ENCODE measurements around the gene NEK5. TPM values are rescaled to one million over a fixed set of nuclear protein-coding genes. Genes with fewer than 3 reads are reported as not detected.

NEK5 gene
- total and polyA plus RNA-seq, 2 of the 8 experiments (the other 6 are each of a cell fraction or from before 2014, with no cell fraction given), result 0.12 to 0.35 TPM

DNA sequence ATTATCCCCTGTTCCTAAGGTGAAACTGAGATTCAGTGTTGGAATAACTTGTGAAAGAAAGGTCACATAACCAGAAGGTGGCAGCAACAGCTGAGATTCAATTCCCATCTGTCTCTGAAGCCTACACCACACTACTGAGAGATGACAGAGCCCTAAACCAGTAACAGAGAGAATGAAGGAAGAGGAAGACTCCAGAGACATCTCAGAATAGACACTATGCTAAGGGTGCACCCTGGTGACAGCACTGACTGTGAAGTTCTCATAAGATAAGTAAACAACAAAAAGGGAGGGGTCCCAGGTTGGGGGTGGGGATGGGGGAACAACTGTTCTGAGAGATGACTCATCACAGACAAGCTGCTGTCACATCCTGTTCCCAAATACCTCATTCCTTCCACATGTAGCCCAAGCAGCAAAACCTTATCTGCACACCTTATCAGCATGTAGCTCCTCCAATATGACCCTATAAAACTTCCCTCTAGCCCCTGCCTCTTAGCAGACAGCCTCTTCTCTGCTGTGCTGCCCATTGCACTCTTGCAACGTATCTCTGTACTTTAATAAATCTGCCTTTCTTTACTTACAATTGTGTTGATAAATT is 57.8 kb downstream of the NEK5 start:
- no peaks in the 10 kb centered on the region for H3K23me2 ChIP-seq (ENCODE audit: low read depth, low read length)
- no peaks in the 10 kb centered on the region for H3K79me1 ChIP-seq (ENCODE audit: low read depth, low read length)
- no peak overlapping the region for H4K91ac ChIP-seq (replicated peaks; ENCODE audit: insufficient read length, low read length)
- no peak overlapping the region for H3K4me3 ChIP-seq (ENCODE audit: extremely low read depth in 1 of 4, insufficient read depth in 2 of 4, low read depth in 3 of 4, low read length in 4 of 4)
- no peak overlapping the region for H2AFZ ChIP-seq (ENCODE audit: low read length)
- H3K79me2 ChIP-seq (ENCODE audit: control insufficient read depth in 1 of 2, insufficient read depth in 2 of 2, low read length in 2 of 2), result no peaks in the 10 kb centered on the region
- no peak overlapping the region for H2BK20ac ChIP-seq (ENCODE audit: low read length)
- H3K9ac ChIP-seq (replicated peaks in 1 of 4; ENCODE audit: extremely low read depth in 1 of 4, low read depth in 3 of 4, low read length in 3 of 4), result no peak overlapping the region
- H3K27ac ChIP-seq (ENCODE audit: low read depth, low read length), result no peak overlapping the region
- no peak overlapping the region for H4K8ac ChIP-seq (ENCODE audit: extremely low read depth, insufficient read depth, low read length)
- H2BK15ac ChIP-seq (ENCODE audit: low read length), result no peak overlapping the region
- no peak overlapping the region for H2AK5ac ChIP-seq (ENCODE audit: low read depth, low read length)
- no peak overlapping the region for H2BK5ac ChIP-seq (ENCODE audit: low read depth, low read length)
- no peak for TF ChIP-seq RBBP5 (IDR thresholded peaks at IDR 0.05; ENCODE audit: borderline replicate concordance, low read depth, low read length)
- TF ChIP-seq EZH2 (IDR thresholded peaks at IDR 0.05; ENCODE audit: low read depth, low read length, severe bottlenecking), result no peak
- TF ChIP-seq, protein P1, sequence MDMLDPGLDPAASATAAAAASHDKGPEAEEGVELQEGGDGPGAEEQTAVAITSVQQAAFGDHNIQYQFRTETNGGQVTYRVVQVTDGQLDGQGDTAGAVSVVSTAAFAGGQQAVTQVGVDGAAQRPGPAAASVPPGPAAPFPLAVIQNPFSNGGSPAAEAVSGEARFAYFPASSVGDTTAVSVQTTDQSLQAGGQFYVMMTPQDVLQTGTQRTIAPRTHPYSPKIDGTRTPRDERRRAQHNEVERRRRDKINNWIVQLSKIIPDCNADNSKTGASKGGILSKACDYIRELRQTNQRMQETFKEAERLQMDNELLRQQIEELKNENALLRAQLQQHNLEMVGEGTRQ (IDR thresholded peaks at IDR 0.05; ENCODE audit: low read length), result no peak
- peak; percentile 18 to 23; a peak in 2 of 4 replicates for TF ChIP-seq RAD21 (IDR thresholded peaks at IDR 0.05 in 1 of 2, conservative IDR thresholded peaks at IDR 0.05 in 1 of 2; ENCODE audit: low read depth in 2 of 2, low read length in 2 of 2)
- TF ChIP-seq SUZ12 (IDR thresholded peaks at IDR 0.05; ENCODE audit: low read length), result no peak
- TF ChIP-seq TAF7 (optimal IDR thresholded peaks at IDR 0.05; ENCODE audit: borderline replicate concordance, low read depth, low read length), result no peak
- no peak overlapping the region for H3K18ac ChIP-seq (ENCODE audit: extremely low read depth, low read length)
- H2BK120ac ChIP-seq (replicated peaks; ENCODE audit: low read depth, low read length), result no peak overlapping the region
- DNase-seq (ENCODE audit: low read depth in 1 of 2, low spot score in 2 of 2), result no peak
- H4K5ac ChIP-seq (ENCODE audit: insufficient read length, low read depth, low read length), result no peak overlapping the region
- no peak overlapping the region for H3K56ac ChIP-seq (replicated peaks; ENCODE audit: insufficient read length, low read depth, low read length)
- H3K14ac ChIP-seq (ENCODE audit: insufficient read length), result no peak overlapping the region
- no peaks in the 10 kb centered on the region for H4K20me1 ChIP-seq (replicated peaks in 1 of 2; ENCODE audit: control insufficient read depth in 1 of 2, insufficient read depth in 2 of 2, low read length in 2 of 2)
- H3K4me1 ChIP-seq (replicated peaks in 1 of 4; ENCODE audit: control insufficient read depth in 3 of 4, insufficient read depth in 4 of 4, low read length in 3 of 4), result no peaks in the 10 kb centered on the region
- no peak overlapping the region for H3K4ac ChIP-seq (replicated peaks; ENCODE audit: insufficient read length, low read depth, low read length)
- H3K4me2 ChIP-seq (ENCODE audit: insufficient read depth in 1 of 2, low read depth in 2 of 2, low read length in 2 of 2), result no peak overlapping the region
- H3K9me3 ChIP-seq (ENCODE audit: insufficient read depth in 2 of 2, low read depth in 1 of 2, low read length in 1 of 2), result peaks cover 29 to 39% of the 10 kb centered on the region in 2 experiments
- no peak overlapping the region for H2BK12ac ChIP-seq (ENCODE audit: low read depth, low read length)
- POLR2A ChIA-PET (ENCODE audit: partially characterized antibody), result no interaction called here
- no peak overlapping the region for H3K23ac ChIP-seq (ENCODE audit: insufficient read length)
- 0 out of 8 replicates have a peak, but pooled peaks cover 0 to 4% (median 0%) of the 10 kb centered on the region in 4 experiments for H3K36me3 ChIP-seq (ENCODE audit: control insufficient read depth in 2 of 4, insufficient read depth in 4 of 4, low read length in 3 of 4)
- CTCF ChIA-PET (ENCODE audit: partially characterized antibody), result interaction anchor here (1.1 kb wide), 2 partner anchors 9 to 57 kb away, joined by 3 read pairs; no protein-coding TSS in a partner anchor
- FAIRE-seq, result no peak
- no peaks in the 10 kb centered on the region for H3K27me3 ChIP-seq (replicated peaks in 1 of 4; ENCODE audit: control insufficient read depth in 3 of 4, extremely low read depth in 1 of 4, insufficient read depth in 3 of 4, low read length in 3 of 4)
- WGBS, 2 experiments (ENCODE audit: extremely low coverage in 1 of 2, insufficient coverage in 1 of 2, insufficient read length in 1 of 2, insufficient replicate concordance in 2 of 2, low coverage in 1 of 2, low lambda C conversion rate in 2 of 2, missing lambda C conversion rate in 1 of 2), result 93% methylated on average over 1 of the region's 1 CpG; no CpG with 5 or more reads in 1 of the 2 experiments

All from H1 (cell line).